Endothelial cell of umbilical vein (primary cell): Measurements from ENCODE around the gene SCYGR6. TPM values are rescaled to one million over a fixed set of nuclear protein-coding genes. Genes with fewer than 3 reads are reported as not detected.

ENCODE experiments used
- Bru-seq: library from RNA; stranded (reverse); fragments of 400-500 nt; gene quantifications from one replicate; lab custom pipeline; 2021; lab: Mats Ljungman, UMichigan
- BruChase-seq, 2 experiments: library from RNA; stranded (reverse); fragments of 400-500 nt; gene quantifications; one replicate each; lab custom pipeline; 2021; lab: Mats Ljungman, UMichigan
- BruUV-seq: library from RNA; stranded (reverse); fragments of 400-500 nt; replicated peaks from 2 replicates; lab custom pipeline; 2021; lab: Mats Ljungman, UMichigan
- CTCF ChIA-PET: fragments of 300-600, 350-600 bp; sonication (Branson Sonifier 250); formaldehyde crosslinking; loops from one replicate; lab custom pipeline; 2021; ENCODE audit warnings: antibody characterized with exemption, inconsistent platforms; lab: Charles Lee
- POLR2A ChIA-PET: fragments of 300-600, 350-600 bp; sonication (Branson Sonifier 250); formaldehyde crosslinking; loops from one replicate; lab custom pipeline; 2021; ENCODE audit warnings: antibody characterized with exemption, inconsistent platforms; lab: Charles Lee
- DNase-seq: peaks from one replicate; pipeline ENCODE4 v3.0.0-alpha.2; 2011; ENCODE audit warnings: low read depth, low spot score
- FAIRE-seq: peaks from 2 replicates; lab custom pipeline; 2011; peaks lifted over from hg19 to GRCh38; lab: Jason Lieb, UNC
- H2AFZ ChIP-seq: 2 replicates; pipeline ENCODE4 v1.6.0; 2012; ENCODE audit warnings: low read depth, low read length, control low read depth, inconsistent platforms
- H3K27ac ChIP-seq: 2 replicates; pipeline ENCODE4 v1.5.1; 2011; ENCODE audit warnings: low read depth, mild to moderate bottlenecking, control low read depth, low read length, moderate library complexity; ENCODE audit not compliant: insufficient read depth
- H3K27me3 ChIP-seq, 2 experiments: 2 replicates each; pipeline versions ENCODE4 v1.6.0 to v1.6.1; 2011; ENCODE audit warnings: low read length in 2 of 2, mixed read lengths in 1 of 2; ENCODE audit not compliant: control insufficient read depth in 2 of 2, insufficient read depth in 2 of 2
- H3K36me3 ChIP-seq, 2 experiments: 2 replicates in 1 of 2; 3 replicates in 1 of 2; pipeline ENCODE4 v1.5.1; 2011; ENCODE audit warnings: low read length in 2 of 2, mild to moderate bottlenecking in 1 of 2, moderate library complexity in 1 of 2; ENCODE audit not compliant: control insufficient read depth in 2 of 2, insufficient read depth in 2 of 2; ENCODE audit errors: extremely low read depth in 1 of 2
- H3K4me1 ChIP-seq: 3 replicates; pipeline ENCODE4 v1.5.1; 2011; ENCODE audit warnings: mild to moderate bottlenecking, low read length; ENCODE audit not compliant: control insufficient read depth, insufficient read depth; ENCODE audit errors: extremely low read depth
- H3K4me2 ChIP-seq: 2 replicates; pipeline ENCODE4 v1.6.1; 2011; ENCODE audit warnings: low read length, control low read depth, mixed read lengths; ENCODE audit not compliant: insufficient read depth
- H3K4me3 ChIP-seq, 3 experiments: fragments of 200-600 bp in 1 of 3; sonication (generic), shearing (Covaris generic) in 1 of 3; replicated peaks in 1 of 3; 2 replicates each; pipeline ENCODE4 v1.5.1; 2011 to 2016; ENCODE audit warnings: control low read depth in 3 of 3, low read length in 3 of 3, mild to moderate bottlenecking in 2 of 3, inconsistent platforms in 1 of 3, low read depth in 1 of 3, moderate library complexity in 1 of 3; ENCODE audit not compliant: insufficient read depth in 1 of 3
- H3K79me2 ChIP-seq: 2 replicates; pipeline ENCODE4 v1.6.0; 2012; ENCODE audit warnings: low read length, inconsistent platforms; ENCODE audit not compliant: control insufficient read depth, insufficient read depth
- H3K9ac ChIP-seq: replicated peaks from 2 replicates; pipeline ENCODE3; 2011; ENCODE audit warnings: low read length, control low read depth; ENCODE audit not compliant: insufficient read depth; ENCODE audit errors: extremely low read depth
- H3K9me1 ChIP-seq: replicated peaks from 3 replicates; pipeline ENCODE4 v1.6.0; 2011; ENCODE audit warnings: mild to moderate bottlenecking, low read length; ENCODE audit not compliant: control insufficient read depth, insufficient read depth; ENCODE audit errors: extremely low read depth
- H3K9me3 ChIP-seq: replicated peaks from 2 replicates; pipeline ENCODE4 v1.5.1; 2012; ENCODE audit warnings: low read length, inconsistent platforms; ENCODE audit not compliant: control insufficient read depth, insufficient read depth
- H4K20me1 ChIP-seq: replicated peaks from 2 replicates; pipeline ENCODE3; 2011; ENCODE audit warnings: mild to moderate bottlenecking, low read length; ENCODE audit not compliant: control insufficient read depth, insufficient read depth; ENCODE audit errors: extremely low read depth
- EZH2 ChIP-seq: IDR thresholded peaks from 2 replicates; pipeline ENCODE4 v1.6.1; 2012; ENCODE audit warnings: borderline replicate concordance, low read depth, mild to moderate bottlenecking, moderate library complexity, low read length, inconsistent platforms; ENCODE audit not compliant: severe bottlenecking
- FOS ChIP-seq: IDR thresholded peaks from 2 replicates; pipeline ENCODE4 v1.6.1; 2011; ENCODE audit warnings: mild to moderate bottlenecking, low read length, moderate library complexity, borderline replicate concordance; ENCODE audit not compliant: insufficient read depth
- GATA2 ChIP-seq: IDR thresholded peaks from 2 replicates; pipeline ENCODE4 v1.7.0; 2011; ENCODE audit warnings: low read depth, mild to moderate bottlenecking, moderate library complexity, mixed read lengths, low read length; ENCODE audit not compliant: insufficient read length, insufficient read depth
- JUN ChIP-seq: IDR thresholded peaks from 2 replicates; pipeline ENCODE4 v1.6.1; 2011; ENCODE audit warnings: borderline replicate concordance, low read depth; ENCODE audit not compliant: insufficient read length, insufficient read depth
- MYC ChIP-seq: IDR thresholded peaks from one replicate; pipeline ENCODE4 v1.6.1; 2011; ENCODE audit warnings: mild to moderate bottlenecking, low read depth, low read length
- POLR2A ChIP-seq: IDR thresholded peaks from 2 replicates; pipeline ENCODE4 v1.6.1; 2012; ENCODE audit warnings: low read depth, mild to moderate bottlenecking, control low read depth, low read length
- POLR2AphosphoS5 ChIP-seq: IDR thresholded peaks from 2 replicates; pipeline ENCODE4 v1.6.1; 2012; ENCODE audit warnings: low read depth, mild to moderate bottlenecking, control low read depth, low read length, moderate library complexity; ENCODE audit not compliant: insufficient read depth
- dilution Hi-C: fragments of 300-500 bp; cut with MboI; formaldehyde crosslinking; loops from one replicate; pipeline ENCODE4 v1.15.0; 2019; ENCODE audit warnings: low sequenced_read_pairs; ENCODE audit not compliant: extremely low pct_ligation_motif_present
- intact Hi-C: fragments of 100-400 bp; cut with micrococcal nuclease; formaldehyde crosslinking; loops from one replicate; pipeline ENCODE4 v1.10.0; 2022
- long read RNA-seq: library from polyadenylated mRNA; stranded (forward); transcript quantifications from one replicate; pipeline ENCODE4 v2.0.0, GENCODE V29; 2021
- polyA minus RNA-seq, 3 experiments: library from RNA; depleted of rRNA, polyadenylated mRNA; stranded (reverse); fragments of >200 nt; gene quantifications; 1 replicate in 1 of 3; 2 replicates in 2 of 3; pipeline ENCODE4 v1.2.3, GENCODE V29; 2011
- polyA plus RNA-seq, 4 experiments: library from polyadenylated mRNA; depleted of rRNA in 3 of 4; stranded (reverse) in 3 of 4; unstranded in 1 of 4; fragments of >200 nt; gene quantifications; 2 replicates each; pipeline versions ENCODE4 v1.2.1 to v1.2.3, GENCODE V29; 2011 to 2012; ENCODE audit warnings: missing spikeins in 1 of 4
- total RNA-seq: library from RNA; stranded (reverse); gene quantifications from 2 replicates; pipeline ENCODE4 v1.2.3, GENCODE V29; 2021
- TF ChIP-seq, protein P1 (sequence below): IDR thresholded peaks from 2 replicates; pipeline ENCODE4 v1.6.1; 2011; ENCODE audit not compliant: insufficient read depth, insufficient read length
- TF ChIP-seq, protein P2 (sequence below), 2 donors: IDR thresholded peaks; 1 replicate in 1 of 2; 2 replicates in 1 of 2; pipeline ENCODE4 v1.5.1; 2011; ENCODE audit warnings: low read length in 2 of 2, mild to moderate bottlenecking in 2 of 2, moderate library complexity in 2 of 2, control low read depth in 1 of 2, inconsistent platforms in 1 of 2, low read depth in 1 of 2; ENCODE audit not compliant: insufficient read depth in 1 of 2; ENCODE audit errors: extremely low read depth in 1 of 2

Gene SCYGR6, protein sequence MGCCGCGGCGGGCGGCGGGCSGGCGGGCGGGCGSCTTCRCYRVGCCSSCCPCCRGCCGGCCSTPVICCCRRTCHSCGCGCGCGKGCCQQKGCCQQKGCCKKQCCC
- not detected in 2 replicates for total RNA-seq
- not detected in 2 replicates for polyA plus RNA-seq
- not detected in 2 replicates for polyA plus RNA-seq (2011; cell fraction: cytosol; rRNA removed)
- polyA plus RNA-seq (2011; cell fraction: nucleus; rRNA removed): not detected in 2 replicates
- not detected in 2 replicates for polyA plus RNA-seq (2012)
- polyA minus RNA-seq: not detected in 2 replicates
- polyA minus RNA-seq (2011; cell fraction: cytosol; rRNA and poly(A)+ RNA removed): not detected
- polyA minus RNA-seq (2011; cell fraction: nucleus; rRNA and poly(A)+ RNA removed): not detected in 2 replicates
- Bru-seq, nascent RNA: not detected
- not detected for BruChase-seq, experiment 1, labeled RNA remaining after a 6-hour chase
- not detected for BruChase-seq, experiment 2, labeled RNA remaining after a 2-hour chase
- long read RNA-seq: 0 reads

DNA sequence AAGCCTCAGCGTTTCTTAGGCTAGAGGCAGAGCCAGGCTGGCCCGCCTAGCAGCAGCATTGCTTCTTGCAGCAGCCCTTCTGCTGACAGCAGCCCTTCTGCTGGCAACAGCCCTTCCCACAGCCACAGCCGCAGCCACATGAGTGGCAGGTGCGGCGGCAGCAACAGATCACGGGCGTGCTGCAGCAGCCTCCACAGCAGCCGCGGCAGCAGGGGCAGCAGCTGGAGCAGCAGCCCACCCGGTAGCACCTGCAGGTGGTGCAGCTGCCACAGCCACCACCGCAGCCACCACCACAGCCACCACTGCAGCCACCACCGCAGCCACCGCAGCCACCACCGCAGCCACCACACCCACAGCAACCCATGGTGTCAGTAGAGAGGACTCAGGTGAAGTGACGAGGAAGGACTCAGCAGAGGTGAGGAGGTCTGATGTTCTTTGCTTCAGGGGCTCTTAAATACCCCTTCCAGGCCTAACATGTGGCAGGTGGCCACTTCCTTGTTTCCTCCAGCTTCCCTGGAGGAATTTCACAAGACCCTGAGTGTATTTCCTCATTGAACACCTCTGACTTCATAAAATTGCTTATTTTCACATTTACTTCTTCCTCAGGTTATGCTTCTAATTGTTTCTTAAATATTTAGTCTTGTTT lies at the start of gene SCYGR6:
Gene SCYGR6 (minus strand): TSS at position 364 of the 646 bp plus-strand sequence. CDS start 0 bp downstream, at position 364.
- H3K4me3 ChIP-seq: no peak within 1 kb of the TSS
- no peaks in the 10 kb centered on the region for H4K20me1 ChIP-seq
- intact Hi-C loops: no loop called here
- no peak within 1 kb of the TSS for H3K9ac ChIP-seq
- H3K9me1 ChIP-seq: no peaks in the 10 kb centered on the region
- no peaks in the 10 kb centered on the region for H3K36me3 ChIP-seq
- ChIA-PET POLR2A (no interaction called here), CTCF (interaction anchor here (1.6 kb wide), 1 partner anchor 42 kb away, joined by 6 read pairs; no protein-coding TSS in a partner anchor)
- DNase-seq (no peak), FAIRE-seq (no peak)
- no peak for TF ChIP-seq EZH2
- TF ChIP-seq POLR2AphosphoS5: no peak
- no peak for TF ChIP-seq FOS
- TF ChIP-seq, protein P1, sequence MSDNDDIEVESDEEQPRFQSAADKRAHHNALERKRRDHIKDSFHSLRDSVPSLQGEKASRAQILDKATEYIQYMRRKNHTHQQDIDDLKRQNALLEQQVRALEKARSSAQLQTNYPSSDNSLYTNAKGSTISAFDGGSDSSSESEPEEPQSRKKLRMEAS: no peak
- TF ChIP-seq JUN: no peak
- no peak for TF ChIP-seq MYC
- TF ChIP-seq GATA2: no peak
- TF ChIP-seq, protein P2, sequence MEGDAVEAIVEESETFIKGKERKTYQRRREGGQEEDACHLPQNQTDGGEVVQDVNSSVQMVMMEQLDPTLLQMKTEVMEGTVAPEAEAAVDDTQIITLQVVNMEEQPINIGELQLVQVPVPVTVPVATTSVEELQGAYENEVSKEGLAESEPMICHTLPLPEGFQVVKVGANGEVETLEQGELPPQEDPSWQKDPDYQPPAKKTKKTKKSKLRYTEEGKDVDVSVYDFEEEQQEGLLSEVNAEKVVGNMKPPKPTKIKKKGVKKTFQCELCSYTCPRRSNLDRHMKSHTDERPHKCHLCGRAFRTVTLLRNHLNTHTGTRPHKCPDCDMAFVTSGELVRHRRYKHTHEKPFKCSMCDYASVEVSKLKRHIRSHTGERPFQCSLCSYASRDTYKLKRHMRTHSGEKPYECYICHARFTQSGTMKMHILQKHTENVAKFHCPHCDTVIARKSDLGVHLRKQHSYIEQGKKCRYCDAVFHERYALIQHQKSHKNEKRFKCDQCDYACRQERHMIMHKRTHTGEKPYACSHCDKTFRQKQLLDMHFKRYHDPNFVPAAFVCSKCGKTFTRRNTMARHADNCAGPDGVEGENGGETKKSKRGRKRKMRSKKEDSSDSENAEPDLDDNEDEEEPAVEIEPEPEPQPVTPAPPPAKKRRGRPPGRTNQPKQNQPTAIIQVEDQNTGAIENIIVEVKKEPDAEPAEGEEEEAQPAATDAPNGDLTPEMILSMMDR (IDR thresholded peaks at IDR 0.05; ENCODE audit: extremely low read depth in 1 of 2, insufficient read depth in 1 of 2, low read depth in 1 of 2, low read length in 2 of 2): no peak
- TF ChIP-seq POLR2A: no peak
- no peak within 1 kb of the TSS for H2AFZ ChIP-seq
- H3K9me3 ChIP-seq: no peaks in the 10 kb centered on the region
- no TSS peak for BruUV-seq
- no peaks in the 10 kb centered on the region for H3K79me2 ChIP-seq
- dilution Hi-C loops: no loop called here
- H3K27ac ChIP-seq: no peak within 1 kb of the TSS
- H3K4me1 ChIP-seq: no peaks in the 10 kb centered on the region
- no peak within 1 kb of the TSS for H3K4me2 ChIP-seq
- no peaks in the 10 kb centered on the region for H3K27me3 ChIP-seq
